HG03565 (cell line): ENCODE results near the gene MRPL21.

Source experiments
- ATAC-seq: cut with Tn5 transposase; IDR thresholded peaks from one replicate; pipeline ENCODE4 v1.9.1; 2021; ENCODE audit warnings: mild to moderate bottlenecking, moderate library complexity; ENCODE audit not compliant: unreplicated experiment

MRPL21 gene

DNA sequence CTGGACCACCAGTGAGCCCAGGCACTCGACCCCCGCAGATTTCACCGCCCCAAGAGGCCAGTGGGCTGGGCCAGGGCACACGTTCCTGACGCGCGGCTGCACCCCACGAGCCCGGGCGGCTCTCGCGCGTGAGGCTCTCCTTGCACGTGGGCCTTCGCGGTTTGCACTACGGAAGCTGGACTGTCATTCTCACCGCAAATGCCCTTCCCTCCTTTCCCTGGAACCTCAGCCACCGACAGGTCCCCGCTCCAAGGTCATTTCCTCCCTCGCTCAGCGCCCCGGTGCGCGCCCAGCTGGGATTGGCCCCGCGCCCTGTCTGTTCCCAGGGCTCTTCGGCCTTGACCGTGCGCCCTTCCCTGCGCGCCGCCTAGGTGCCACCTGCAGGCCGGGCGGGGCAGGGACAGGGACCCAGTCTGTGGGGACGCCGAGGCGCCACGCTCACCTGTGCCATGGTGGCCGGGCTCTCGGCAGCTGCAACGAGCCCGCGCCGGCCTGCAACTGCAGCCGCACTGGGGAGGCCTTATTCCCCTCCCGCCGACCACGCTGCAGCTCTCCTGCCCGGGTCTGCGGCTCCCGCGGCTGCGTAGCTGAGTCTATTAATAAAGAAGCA is 59.8 kb downstream of the MRPL21 start:
- ATAC-seq: peak; percentile 35

DNA sequence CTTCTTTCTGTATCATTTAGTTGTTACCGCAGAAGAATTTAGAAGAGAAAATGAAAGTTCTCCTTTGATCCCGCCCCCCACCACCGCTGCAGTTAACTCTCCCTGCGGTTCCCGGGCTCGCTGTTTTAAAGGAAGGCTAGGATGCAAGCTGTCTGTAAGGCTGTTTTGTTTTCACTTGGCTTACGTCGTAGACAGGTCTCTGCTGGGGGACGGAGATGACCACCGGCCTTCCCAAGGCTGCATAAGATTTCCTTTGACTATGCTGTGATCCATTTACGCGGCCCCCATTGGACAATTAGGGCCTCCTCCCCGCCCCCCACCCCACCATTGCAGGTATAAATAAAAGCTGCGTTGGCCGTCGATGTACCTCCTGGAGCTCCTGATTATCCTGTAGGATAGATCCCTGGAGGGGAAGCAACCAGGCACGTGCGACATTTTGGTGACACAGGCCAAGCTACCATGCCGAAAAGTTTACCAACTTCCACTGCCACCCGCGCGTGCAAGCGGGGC is 60.5 kb downstream of the MRPL21 start:
- ATAC-seq: no peak

DNA sequence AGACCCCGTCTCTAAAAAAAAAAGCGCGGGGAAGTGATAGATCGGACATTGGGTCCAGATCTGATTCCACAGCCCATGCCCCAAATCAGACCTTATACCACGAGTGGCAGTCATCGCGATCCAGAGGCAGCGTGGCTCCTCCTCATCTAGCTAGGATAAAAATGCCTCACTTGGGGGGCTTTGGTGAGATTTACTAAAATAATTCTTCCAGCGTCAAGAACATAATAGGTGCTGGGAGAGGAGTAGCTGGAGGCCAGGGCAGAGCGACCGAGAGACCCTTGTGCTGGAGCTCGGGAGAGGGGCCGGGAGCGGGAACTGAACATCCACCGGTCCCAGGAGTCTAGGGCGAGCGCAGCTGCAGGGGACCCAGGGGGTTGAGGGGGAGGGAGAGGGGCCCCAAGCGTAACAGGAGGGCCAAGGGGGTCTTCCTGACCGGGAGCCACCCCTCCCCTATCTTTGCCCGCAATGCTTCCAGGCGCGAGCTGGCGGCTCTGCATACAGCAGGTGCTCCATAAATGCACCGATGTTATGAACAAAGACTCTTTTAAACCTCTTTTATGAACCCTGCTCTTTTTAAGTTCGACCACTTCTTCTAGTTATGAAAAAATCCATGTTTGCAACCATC is 61.1 kb downstream of the MRPL21 start:
- no peak for ATAC-seq

DNA sequence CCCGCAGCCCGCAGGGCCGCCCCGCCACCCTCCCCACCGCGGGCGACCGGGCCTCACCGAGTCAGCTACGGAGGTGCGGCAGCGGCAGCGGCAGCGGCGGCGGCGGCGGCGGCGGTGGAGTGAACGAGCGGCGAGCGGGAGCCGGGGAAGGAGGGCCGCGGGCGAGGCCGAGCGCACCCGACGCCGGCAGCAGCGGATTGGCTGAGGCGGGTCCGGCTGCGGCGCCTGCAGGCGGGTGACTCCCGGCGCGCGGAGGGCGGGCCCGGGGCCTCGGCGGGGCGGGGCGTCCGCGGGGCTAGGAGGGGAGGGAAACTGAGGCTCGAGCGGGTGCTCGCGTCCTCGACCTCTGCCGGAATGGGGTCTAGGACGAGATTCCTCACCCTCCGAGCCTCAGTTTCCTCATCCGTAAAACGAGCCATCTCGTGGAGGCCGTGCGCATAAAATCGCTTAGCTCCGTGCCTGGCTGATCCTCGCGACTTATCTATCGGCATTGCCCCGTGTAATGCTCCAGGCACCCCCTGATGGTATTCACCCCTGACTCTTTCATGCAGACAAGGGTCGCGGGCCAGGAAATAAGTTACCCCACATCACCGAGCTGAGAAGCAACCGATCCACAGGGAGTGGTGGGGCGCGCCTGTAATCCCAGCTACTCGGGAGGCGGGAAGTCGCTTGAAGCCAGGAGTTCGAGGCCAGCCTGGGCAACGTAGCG is 61.8 kb downstream of the MRPL21 start, which contains the start of gene CPT1A:
Gene CPT1A (minus strand): TSS at position 199 of the 709 bp plus-strand sequence. CDS start 26,442 bp downstream, outside the sequence.
- no peak for ATAC-seq
